Activated CD4-positive, alpha-beta T cell treated with anti-CD3 and anti-CD28 coated beads for 36 hours (primary cell): Measurements from ENCODE around the gene NEDD4. TPM values are rescaled to one million over a fixed set of nuclear protein-coding genes. Genes with fewer than 3 reads are reported as not detected.
"Not testable (repeated sequence)": the region's sequence is repeated elsewhere in the genome, so short reads cannot be mapped to it uniquely, and the experiment has no call there.

Source experiments
- ATAC-seq: fragments of 200-7000 bp; cut with Tn5 transposase; one replicate; pipeline ENCODE4 v1.10.0; 2021; ENCODE audit warnings: mild to moderate bottlenecking, moderate library complexity
- CTCF ChIA-PET: fragments of 350-600 bp; sonication (Branson Sonifier 250); formaldehyde crosslinking; loops from one replicate; lab custom pipeline; 2021; ENCODE audit warnings: antibody characterized with exemption; lab: Charles Lee
- POLR2A ChIA-PET: fragments of 350-600 bp; sonication (Branson Sonifier 250); formaldehyde crosslinking; loops from one replicate; lab custom pipeline; 2021; ENCODE audit warnings: antibody characterized with exemption, inconsistent platforms; lab: Charles Lee
- DNase-seq: peaks from one replicate; pipeline ENCODE4 v3.0.0-alpha.2; 2020
- H3K27ac Mint-ChIP-seq: one replicate; pipeline ENCODE4 v1.8.0; 2021; ENCODE audit warnings: mixed read lengths
- H3K27me3 Mint-ChIP-seq: one replicate; pipeline ENCODE4 v1.8.0; 2021; ENCODE audit warnings: mixed read lengths
- H3K36me3 Mint-ChIP-seq: one replicate; pipeline ENCODE4 v1.8.0; 2021; ENCODE audit warnings: low read depth, mixed read lengths
- H3K4me1 Mint-ChIP-seq: one replicate; pipeline ENCODE4 v1.8.0; 2021; ENCODE audit warnings: mixed read lengths
- H3K4me3 Mint-ChIP-seq: one replicate; pipeline ENCODE4 v1.8.0; 2021; ENCODE audit warnings: mild to moderate bottlenecking, moderate library complexity, mixed read lengths
- H3K9me3 Mint-ChIP-seq: one replicate; pipeline ENCODE4 v1.8.0; 2021; ENCODE audit warnings: low read depth, mixed read lengths
- intact Hi-C, 2 experiments: fragments of 100-400 bp; cut with DNase I in 1 of 2; cut with micrococcal nuclease in 1 of 2; formaldehyde crosslinking; loops; one replicate each; pipeline versions ENCODE4 v1.14.2 to v1.15.1; 2022 to 2024; cut with DNase I, micrococcal nuclease
- total RNA-seq, 2 experiments: library from RNA; stranded (reverse); gene quantifications; one replicate each; pipeline ENCODE4 v1.2.3, GENCODE V29; 2021

Gene NEDD4
- total RNA-seq, 2 experiments from 2014 or later, result 22.4 to 23.3 TPM

GRCh38 chr15:56031836-56032235 is 38.4 kb upstream of the NEDD4 start:
- H3K4me1 Mint-ChIP-seq, result peaks cover 6% of the 10 kb centered on the region
- no peak overlapping the region for H3K27ac Mint-ChIP-seq
- no peak for DNase-seq
- ATAC-seq, result no peak
- intact Hi-C loops, result no loop called here
- H3K9me3 Mint-ChIP-seq, result no peaks in the 10 kb centered on the region
- ChIA-PET POLR2A (no interaction called here), CTCF (interaction anchor here (0.6 to 1.0 kb wide), 2 partner anchors 8 to 242 kb away, joined by 3 read pairs; no protein-coding TSS in a partner anchor)
- H3K27me3 Mint-ChIP-seq, result peaks cover under 1% of the 10 kb centered on the region
- peaks cover 1% of the 10 kb centered on the region for H3K36me3 Mint-ChIP-seq
- no peak overlapping the region for H3K4me3 Mint-ChIP-seq

DNA sequence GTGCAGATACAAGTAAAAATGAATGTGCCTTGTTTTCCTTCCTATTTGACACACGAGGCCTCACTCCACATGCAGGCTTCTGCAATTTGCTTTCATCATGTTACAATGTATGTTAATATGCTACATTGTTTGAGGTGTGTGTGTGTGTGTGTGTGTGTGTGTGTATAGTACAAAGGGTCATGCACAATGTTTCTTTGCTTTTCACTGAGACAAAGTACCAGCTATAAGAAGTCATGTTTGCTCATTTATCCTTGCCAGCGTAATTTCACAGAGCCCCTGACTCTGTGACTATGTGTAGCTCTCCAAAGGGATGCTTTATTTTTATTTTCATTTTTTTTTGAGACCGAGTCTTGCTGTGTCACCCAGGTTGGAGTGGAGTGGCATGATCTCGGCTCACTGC is 38.0 kb upstream of the NEDD4 start:
- H3K9me3 Mint-ChIP-seq, result no peaks in the 10 kb centered on the region
- peaks cover 6% of the 10 kb centered on the region for H3K4me1 Mint-ChIP-seq
- H3K36me3 Mint-ChIP-seq, result peaks cover 2% of the 10 kb centered on the region
- no peak for DNase-seq
- peaks cover 2% of the 10 kb centered on the region for H3K27me3 Mint-ChIP-seq
- no peak for ATAC-seq
- intact Hi-C loops, result no loop called here
- H3K4me3 Mint-ChIP-seq, result no peak overlapping the region
- ChIA-PET CTCF (interaction anchor here (0.6 to 0.7 kb wide), 2 partner anchors 242 to 247 kb away, joined by 3 read pairs; no protein-coding TSS in a partner anchor), POLR2A (no interaction called here)
- H3K27ac Mint-ChIP-seq, result no peak overlapping the region

DNA sequence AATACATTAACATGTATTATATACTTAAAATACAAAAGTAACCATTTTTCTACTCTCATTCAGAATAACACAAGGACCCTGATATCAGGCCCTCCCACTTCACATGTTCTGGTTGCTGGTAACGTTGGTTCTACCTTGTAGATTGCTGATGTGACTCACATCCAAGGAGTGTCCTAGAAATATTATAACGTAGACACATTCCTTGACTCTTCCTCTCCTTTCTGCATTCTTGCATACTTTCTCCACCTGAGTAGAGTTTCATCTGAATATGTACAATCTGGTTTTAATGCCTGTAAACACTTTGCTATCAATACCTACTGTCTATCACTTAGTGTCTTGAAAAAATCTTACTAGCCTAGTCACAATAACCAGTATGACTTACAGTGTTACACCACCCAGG is 35.0 kb upstream of the NEDD4 start:
- intact Hi-C loops, result no loop called here
- H3K4me1 Mint-ChIP-seq, result no peaks in the 10 kb centered on the region
- peaks cover 6% of the 10 kb centered on the region for H3K9me3 Mint-ChIP-seq
- CTCF ChIA-PET, result no interaction called here
- peaks cover 4% of the 10 kb centered on the region for H3K27me3 Mint-ChIP-seq
- POLR2A ChIA-PET, result no interaction called here
- no peak overlapping the region for H3K27ac Mint-ChIP-seq
- ATAC-seq (no peak), DNase-seq (no peak)
- peaks cover 2% of the 10 kb centered on the region for H3K36me3 Mint-ChIP-seq
- no peak overlapping the region for H3K4me3 Mint-ChIP-seq

- H3K4me1 Mint-ChIP-seq, result peaks cover 12% of the 10 kb centered on the region
- ATAC-seq, H3K36me3 Mint-ChIP-seq, CTCF ChIA-PET, H3K27ac Mint-ChIP-seq, intact Hi-C loops, POLR2A ChIA-PET, H3K4me3 Mint-ChIP-seq, H3K9me3 Mint-ChIP-seq, DNase-seq: not testable (repeated sequence)
- H3K27me3 Mint-ChIP-seq, result peaks cover 15% of the 10 kb centered on the region
Observed at GRCh38 chr15:56023160-56023559, 29.7 kb upstream of the NEDD4 start.

DNA sequence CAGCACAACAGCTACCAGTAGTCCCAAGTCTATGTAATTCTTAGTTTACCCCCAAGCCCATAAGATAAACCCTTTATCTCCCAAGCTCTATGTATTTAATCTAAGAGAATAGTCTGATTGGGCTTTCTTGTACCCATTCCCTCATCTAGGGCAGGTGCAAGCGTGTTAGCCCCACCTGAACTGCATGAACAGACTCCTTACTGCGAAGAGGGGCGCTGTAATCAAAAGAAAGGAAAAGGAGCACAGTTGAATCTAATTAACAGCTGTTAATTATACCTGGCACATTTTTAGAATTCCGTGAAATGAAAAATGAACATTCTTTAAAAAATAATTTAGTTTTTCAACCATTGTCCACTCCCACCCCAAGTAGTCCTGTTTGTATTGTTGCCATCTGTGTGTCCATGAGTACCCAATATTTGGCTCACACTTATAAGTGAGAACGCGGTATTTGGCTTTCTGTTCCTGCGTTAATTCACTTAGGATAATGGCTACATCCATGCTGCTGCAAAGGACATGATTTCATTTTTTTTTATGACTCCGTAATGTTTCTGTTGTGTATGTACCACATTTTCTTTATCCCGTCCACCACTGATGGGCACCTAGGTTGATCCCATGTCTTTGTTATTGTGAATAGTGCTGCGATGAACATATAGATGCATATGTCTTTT is 26.5 kb upstream of the NEDD4 start:
- H3K9me3 Mint-ChIP-seq, result peaks cover 9% of the 10 kb centered on the region
- peaks cover 15% of the 10 kb centered on the region for H3K27me3 Mint-ChIP-seq
- ChIA-PET CTCF (no interaction called here), POLR2A (no interaction called here)
- H3K27ac Mint-ChIP-seq, result no peak overlapping the region
- intact Hi-C loops, result no loop called here
- peaks cover 12% of the 10 kb centered on the region for H3K4me1 Mint-ChIP-seq
- H3K36me3 Mint-ChIP-seq, result no peaks in the 10 kb centered on the region
- H3K4me3 Mint-ChIP-seq, result no peak overlapping the region
- DNase-seq (no peak), ATAC-seq (no peak)

DNA sequence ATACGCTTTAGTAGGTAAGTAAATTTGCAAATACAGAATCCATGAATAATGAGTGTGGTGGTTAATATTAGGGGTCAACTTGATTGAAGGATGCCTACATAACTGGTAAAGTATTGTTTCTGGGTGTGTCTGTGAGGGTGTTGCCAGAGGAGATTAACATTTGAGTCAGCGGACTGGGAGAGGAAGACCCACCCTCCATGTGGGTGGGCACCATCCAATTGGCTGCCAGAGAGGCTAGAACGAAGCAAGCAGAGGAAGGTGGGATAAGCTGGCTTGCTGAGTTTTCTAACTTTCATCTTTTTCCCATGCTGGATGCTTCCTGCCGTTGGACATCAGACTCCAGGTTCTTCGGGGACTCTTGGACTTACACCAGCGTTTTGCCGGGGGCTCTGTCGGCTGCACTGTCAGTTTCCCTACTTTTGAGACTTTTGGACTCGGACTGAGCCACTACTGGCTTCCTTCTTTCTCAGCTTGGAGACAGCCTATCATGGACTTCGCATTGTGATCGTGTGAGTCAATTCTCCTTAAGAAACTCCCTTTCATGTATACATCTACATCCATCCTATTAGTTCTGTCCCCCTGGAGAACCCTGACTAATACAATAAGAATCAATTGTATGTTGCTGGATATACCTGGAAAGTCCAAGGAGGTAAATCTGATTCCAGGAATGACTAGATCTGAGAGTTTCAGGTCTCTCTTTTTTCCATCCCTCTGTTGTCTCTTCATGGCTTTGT is 25.8 kb upstream of the NEDD4 start:
- no peak overlapping the region for H3K27ac Mint-ChIP-seq
- H3K4me1 Mint-ChIP-seq, result peaks cover 12% of the 10 kb centered on the region
- H3K27me3 Mint-ChIP-seq, result peaks cover 13% of the 10 kb centered on the region
- H3K4me3 Mint-ChIP-seq, result no peak overlapping the region
- peaks cover 4% of the 10 kb centered on the region for H3K9me3 Mint-ChIP-seq
- ChIA-PET POLR2A (no interaction called here), CTCF (no interaction called here)
- ATAC-seq, result peak; percentile 23
- intact Hi-C loops, result no loop called here
- no peak for DNase-seq
- H3K36me3 Mint-ChIP-seq, result no peaks in the 10 kb centered on the region

GRCh38 chr15:56017920-56018319 is 24.5 kb upstream of the NEDD4 start:
- H3K9me3 Mint-ChIP-seq, result peaks cover 4% of the 10 kb centered on the region
- H3K27ac Mint-ChIP-seq, result no peak overlapping the region
- ChIA-PET POLR2A (no interaction called here), CTCF (interaction anchor here (0.5 kb wide), 1 partner anchor 36 kb away, joined by 3 read pairs; no protein-coding TSS in a partner anchor)
- no peak overlapping the region for H3K4me3 Mint-ChIP-seq
- peaks cover 12% of the 10 kb centered on the region for H3K4me1 Mint-ChIP-seq
- DNase-seq (no peak), ATAC-seq (no peak)
- H3K36me3 Mint-ChIP-seq, result no peaks in the 10 kb centered on the region
- peaks cover 13% of the 10 kb centered on the region for H3K27me3 Mint-ChIP-seq
- intact Hi-C loops, result no loop called here

DNA sequence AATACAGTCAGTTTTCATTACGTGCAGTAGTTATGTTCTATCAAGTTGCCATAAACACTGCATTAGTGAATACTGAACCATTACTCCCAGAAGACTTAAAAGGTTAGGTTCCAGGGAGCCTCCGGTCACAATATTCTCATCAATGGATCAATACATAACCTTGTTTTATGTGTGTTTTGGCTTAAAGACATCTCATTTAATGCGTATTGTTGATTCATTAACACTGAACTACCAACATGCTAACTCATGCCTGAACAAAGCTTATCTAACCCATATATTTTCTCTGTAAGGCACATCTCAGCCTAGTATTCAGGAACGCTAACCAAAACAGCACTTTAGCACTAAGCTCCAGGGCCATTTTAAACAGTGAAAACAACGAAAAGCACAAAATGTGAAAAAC is 24.1 kb upstream of the NEDD4 start:
- POLR2A ChIA-PET, result no interaction called here
- CTCF ChIA-PET, result interaction anchor here (0.5 kb wide), 1 partner anchor 37 kb away, joined by 3 read pairs; no protein-coding TSS in a partner anchor
- ATAC-seq (no peak), DNase-seq (no peak)
- peaks cover 12% of the 10 kb centered on the region for H3K4me1 Mint-ChIP-seq
- H3K4me3 Mint-ChIP-seq, result no peak overlapping the region
- no peak overlapping the region for H3K27ac Mint-ChIP-seq
- peaks cover 13% of the 10 kb centered on the region for H3K27me3 Mint-ChIP-seq
- intact Hi-C loops, result no loop called here
- no peaks in the 10 kb centered on the region for H3K36me3 Mint-ChIP-seq
- H3K9me3 Mint-ChIP-seq, result peaks cover 4% of the 10 kb centered on the region

DNA sequence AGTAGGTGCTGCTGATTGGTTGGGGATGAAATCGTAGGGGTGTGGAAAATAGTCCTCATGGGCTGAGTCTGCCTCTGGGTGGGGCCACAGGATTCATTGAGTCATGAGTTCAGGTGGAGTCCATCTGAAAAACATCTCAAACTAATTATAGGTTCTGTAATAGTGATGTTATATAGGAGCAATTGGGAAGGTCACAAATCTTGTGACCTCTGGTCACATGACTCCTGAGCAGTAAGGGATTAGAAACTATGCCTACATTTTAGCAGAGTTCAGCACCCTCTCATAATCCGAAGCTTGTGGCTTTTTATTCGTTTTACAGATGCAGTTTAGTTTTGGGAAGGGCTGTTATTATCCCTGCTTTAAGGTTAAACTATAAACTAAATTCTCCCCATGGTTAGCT is 22.9 kb upstream of the NEDD4 start:
- Mint-ChIP-seq H3K4me3 (no peak overlapping the region), H3K27me3 (peaks cover 10% of the 10 kb centered on the region), H3K36me3 (no peaks in the 10 kb centered on the region), H3K9me3 (peaks cover 4% of the 10 kb centered on the region), H3K27ac (no peak overlapping the region), H3K4me1 (peaks cover 12% of the 10 kb centered on the region)
- DNase-seq, result no peak
- no peak for ATAC-seq
- ChIA-PET CTCF (no interaction called here), POLR2A (no interaction called here)
- intact Hi-C loops, result no loop called here

DNA sequence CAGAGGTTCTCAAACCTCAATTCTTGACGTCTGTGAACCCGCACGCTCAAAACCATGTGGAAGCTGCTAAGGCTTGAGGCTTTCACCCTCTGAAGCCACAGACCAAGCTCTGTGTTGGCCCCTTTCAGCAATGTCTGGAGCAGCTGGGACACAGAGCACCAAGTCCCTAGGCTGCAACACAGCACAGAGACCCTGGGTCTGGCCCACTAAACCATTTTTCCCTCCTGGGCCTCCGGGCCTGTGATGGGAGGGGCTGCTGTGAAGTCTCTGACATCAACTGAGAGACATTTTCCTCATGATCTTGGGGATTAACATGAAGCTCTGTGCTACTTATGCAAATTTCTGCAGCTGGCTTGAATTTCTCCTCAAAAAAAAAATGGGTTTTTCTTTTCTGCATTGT is 21.3 kb upstream of the NEDD4 start:
- H3K27me3 Mint-ChIP-seq, result peaks cover 5% of the 10 kb centered on the region
- peaks cover 7% of the 10 kb centered on the region for H3K4me1 Mint-ChIP-seq
- intact Hi-C loops, result no loop called here
- ATAC-seq (no peak), DNase-seq (no peak)
- no peak overlapping the region for H3K4me3 Mint-ChIP-seq
- ChIA-PET POLR2A (no interaction called here), CTCF (no interaction called here)
- H3K9me3 Mint-ChIP-seq, result peaks cover 4% of the 10 kb centered on the region
- H3K27ac Mint-ChIP-seq, result no peak overlapping the region
- H3K36me3 Mint-ChIP-seq, result no peaks in the 10 kb centered on the region

DNA sequence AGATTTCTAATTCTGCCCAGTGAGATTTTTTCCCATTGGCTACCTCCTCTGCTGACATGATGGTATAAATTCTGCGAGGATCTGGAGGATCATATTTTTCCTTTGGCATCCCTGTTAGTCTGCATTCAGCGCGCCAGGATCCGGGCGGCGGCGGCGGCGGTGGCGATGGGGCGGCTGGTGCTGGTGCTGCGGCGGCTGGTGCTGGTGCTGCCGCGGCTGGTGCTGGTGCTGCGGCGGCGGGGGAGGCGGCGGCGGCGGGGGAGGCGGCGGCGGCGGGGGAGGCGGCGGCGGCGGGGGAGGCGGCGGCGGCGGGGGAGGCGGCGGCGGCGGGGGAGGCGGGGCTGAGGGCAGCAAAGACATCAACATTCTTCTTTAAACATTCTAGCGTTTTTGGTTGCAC is 13.6 kb upstream of the NEDD4 start:
- POLR2A ChIA-PET, CTCF ChIA-PET, H3K9me3 Mint-ChIP-seq, H3K36me3 Mint-ChIP-seq, H3K4me1 Mint-ChIP-seq, intact Hi-C loops: not testable (repeated sequence)
- H3K27me3 Mint-ChIP-seq, result peaks cover 14% of the 10 kb centered on the region
- H3K27ac Mint-ChIP-seq, result peak overlapping the region; percentile 21
- DNase-seq (peak; percentile 33), ATAC-seq (peak; percentile 26)
- peak overlapping the region; percentile 57 for H3K4me3 Mint-ChIP-seq

DNA sequence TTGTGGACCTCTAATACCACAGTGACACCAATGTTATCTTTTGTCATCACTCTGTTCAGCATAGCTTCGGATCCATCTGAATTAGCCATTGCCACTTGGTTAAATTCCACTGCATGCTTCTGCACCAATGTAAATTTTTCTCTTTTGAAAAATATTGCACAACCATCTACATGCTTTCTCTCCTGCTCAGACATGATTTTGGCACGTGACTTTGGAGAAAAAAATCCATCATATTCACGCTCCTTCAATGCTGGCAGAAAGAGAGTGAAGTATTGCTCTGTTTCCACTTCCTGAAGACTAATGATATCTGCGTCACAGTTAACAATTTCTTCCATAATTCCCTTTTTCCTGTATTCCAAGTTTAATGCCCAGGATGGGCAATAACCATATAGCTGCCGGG is 13.0 kb upstream of the NEDD4 start:
- H3K36me3 Mint-ChIP-seq, H3K27ac Mint-ChIP-seq, intact Hi-C loops, POLR2A ChIA-PET, DNase-seq, H3K4me1 Mint-ChIP-seq, H3K9me3 Mint-ChIP-seq, ATAC-seq, CTCF ChIA-PET, H3K4me3 Mint-ChIP-seq: not testable (repeated sequence)
- H3K27me3 Mint-ChIP-seq, result peaks cover 14% of the 10 kb centered on the region
